ENCODE data around the gene TSPAN31. TPM values are rescaled to one million over a fixed set of nuclear protein-coding genes. Genes with fewer than 3 reads are reported as not detected.

Gene TSPAN31
- total RNA-seq, 1 donor from 2014 or later: 18.6 TPM

DNA sequence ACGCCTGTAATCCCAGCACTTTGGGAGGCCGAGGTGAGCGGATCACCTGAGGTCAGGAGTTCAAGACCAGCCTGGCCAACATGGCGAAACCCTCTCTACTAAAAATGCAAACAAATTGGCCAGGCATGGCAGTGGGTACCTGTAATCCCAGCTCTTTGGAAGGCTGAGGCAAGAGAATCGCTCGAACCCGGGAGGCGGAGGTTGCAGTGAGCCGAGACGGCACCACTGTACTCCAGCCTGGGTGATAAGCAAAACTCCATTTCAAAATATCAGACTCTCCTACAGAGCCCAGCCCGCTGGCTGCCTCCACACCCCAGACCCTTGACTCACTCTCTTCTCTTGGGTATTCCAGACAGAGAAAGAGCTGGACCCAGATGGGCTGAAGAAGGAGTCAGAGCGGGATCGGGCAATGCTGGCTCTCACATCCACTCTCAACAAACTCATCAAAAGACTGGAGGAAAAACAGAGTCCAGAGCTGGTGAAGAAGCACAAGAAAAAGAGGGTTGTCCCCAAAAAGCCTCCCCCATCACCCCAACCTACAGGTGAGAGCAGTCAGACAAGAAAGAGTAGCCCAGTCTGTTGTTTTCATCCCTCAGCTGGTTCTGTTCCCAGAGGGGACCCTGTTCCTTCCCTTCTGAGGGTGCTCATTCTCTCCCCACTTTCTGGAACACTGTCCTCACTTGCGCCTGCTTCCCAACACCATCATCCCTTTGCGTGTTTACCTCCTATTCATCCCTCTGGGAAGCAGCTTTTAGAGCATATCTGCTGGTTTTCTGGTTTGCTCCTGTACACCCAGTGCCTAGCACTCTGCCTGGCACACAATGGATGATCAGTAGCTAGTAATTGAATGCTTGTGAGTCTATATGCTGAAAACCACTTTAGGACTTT lies 26.0 kb upstream of the TSPAN31 start:
- no peaks in the 10 kb centered on the region for H3K9me3 ChIP-seq (ENCODE audit: insufficient read depth, low read depth, low read length)
- peaks cover 38% of the 10 kb centered on the region for H3K36me3 ChIP-seq (ENCODE audit: insufficient read depth, low read length)
- H2AFZ ChIP-seq (ENCODE audit: low read depth, low read length): no peak overlapping the region
- peaks cover 35% of the 10 kb centered on the region for H3K36me3 Mint-ChIP-seq (ENCODE audit: low read depth, unreplicated experiment)
- no peak overlapping the region for H3K4me3 Mint-ChIP-seq (ENCODE audit: unreplicated experiment)
- no peaks in the 10 kb centered on the region for H3K79me2 ChIP-seq (ENCODE audit: insufficient read depth, low read length)
- H3K27ac Mint-ChIP-seq (ENCODE audit: unreplicated experiment): peak overlapping the region; percentile 64
- H3K4me1 ChIP-seq (ENCODE audit: insufficient read depth, low read length): no peaks in the 10 kb centered on the region
- peaks cover 14% of the 10 kb centered on the region for H3K27me3 Mint-ChIP-seq (ENCODE audit: low read depth, unreplicated experiment)
- H4K20me1 ChIP-seq (ENCODE audit: insufficient read depth, low read length): no peaks in the 10 kb centered on the region
- H3K9me3 Mint-ChIP-seq (ENCODE audit: unreplicated experiment): no peaks in the 10 kb centered on the region
- TF ChIP-seq EZH2 (IDR thresholded peaks at IDR 0.05; ENCODE audit: insufficient read depth, low read length) (no peak), CTCF (IDR thresholded peaks at IDR 0.05; ENCODE audit: insufficient read depth, low read depth, low read length) (no peak)
- H3K9ac ChIP-seq (ENCODE audit: low read length): no peak overlapping the region
- no peak overlapping the region for H3K4me2 ChIP-seq (ENCODE audit: low read length)
- FAIRE-seq: no peak
- no peak overlapping the region for H3K27ac ChIP-seq (ENCODE audit: low read depth, low read length)
- H3K27me3 ChIP-seq (ENCODE audit: insufficient read depth, low read length): no peaks in the 10 kb centered on the region
- no peak overlapping the region for H3K4me3 ChIP-seq (ENCODE audit: insufficient read depth, low read depth, low read length)
- DNase-seq (ENCODE audit: low read depth): no peak
- no peaks in the 10 kb centered on the region for H3K4me1 Mint-ChIP-seq (ENCODE audit: low read depth, unreplicated experiment)

GRCh38 chr12:57719777-57720605 lies 24.8 kb upstream of the TSPAN31 start:
- Histone ChIP-seq H4K20me1 (ENCODE audit: insufficient read depth, low read length) (no peaks in the 10 kb centered on the region), H3K4me2 (ENCODE audit: low read length) (no peak overlapping the region), H3K9me3 (ENCODE audit: insufficient read depth, low read depth, low read length) (no peaks in the 10 kb centered on the region), H3K4me3 (ENCODE audit: insufficient read depth, low read depth, low read length) (no peak overlapping the region), H3K9ac (ENCODE audit: low read length) (no peak overlapping the region), H3K36me3 (ENCODE audit: insufficient read depth, low read length) (peaks cover 35% of the 10 kb centered on the region), H3K27ac (ENCODE audit: low read depth, low read length) (no peak overlapping the region), H3K4me1 (ENCODE audit: insufficient read depth, low read length) (no peaks in the 10 kb centered on the region), H3K79me2 (ENCODE audit: insufficient read depth, low read length) (no peaks in the 10 kb centered on the region), H2AFZ (ENCODE audit: low read depth, low read length) (no peak overlapping the region), H3K27me3 (ENCODE audit: insufficient read depth, low read length) (peaks cover 3% of the 10 kb centered on the region)
- Mint-ChIP-seq H3K4me3 (ENCODE audit: unreplicated experiment) (no peak overlapping the region), H3K36me3 (ENCODE audit: low read depth, unreplicated experiment) (peaks cover 35% of the 10 kb centered on the region), H3K27ac (ENCODE audit: unreplicated experiment) (no peak overlapping the region), H3K4me1 (ENCODE audit: low read depth, unreplicated experiment) (no peaks in the 10 kb centered on the region), H3K27me3 (ENCODE audit: low read depth, unreplicated experiment) (peaks cover 24% of the 10 kb centered on the region), H3K9me3 (ENCODE audit: unreplicated experiment) (no peaks in the 10 kb centered on the region)
- no peak for FAIRE-seq
- no peak for TF ChIP-seq CTCF (IDR thresholded peaks at IDR 0.05; ENCODE audit: insufficient read depth, low read depth, low read length)
- TF ChIP-seq EZH2 (IDR thresholded peaks at IDR 0.05; ENCODE audit: insufficient read depth, low read length): no peak
- no peak for DNase-seq (ENCODE audit: low read depth)

Data from astrocyte (in vitro differentiated cells and primary cell).